ENCODE results near the gene MAEA. TPM values are rescaled to one million over a fixed set of nuclear protein-coding genes. Genes with fewer than 3 reads are reported as not detected.

Gene MAEA
- total and polyA plus RNA-seq, 9 of the 15 experiments (the other 6 are each of a cell fraction or from before 2014, with no cell fraction given): 2.1 to 86.5 (median 45.0) TPM

- BruUV-seq (replicated peaks): no TSS peak
- DNase-seq (ENCODE audit: extremely low read depth in 1 of 4, low spot score in 3 of 4) (no peak), FAIRE-seq (no peak), ATAC-seq (no peak)
- Histone ChIP-seq H3K9ac (ENCODE audit: insufficient read depth in 1 of 2, low read depth in 2 of 2, low read length in 2 of 2) (no peak overlapping the region), H3K4me3 (no peak overlapping the region), H3K9me1 (ENCODE audit: control insufficient read depth, insufficient read depth, low read length) (no peaks in the 10 kb centered on the region), H3K9me3 (replicated peaks; ENCODE audit: control insufficient read depth, insufficient read depth, low read depth, low read length) (no peaks in the 10 kb centered on the region), H3K36me3 (ENCODE audit: control insufficient read depth, insufficient read depth, low read length) (peaks cover 85% of the 10 kb centered on the region; the same call in 2 of the 3 replicates), H3K4me2 (ENCODE audit: insufficient read depth, low read length) (no peak overlapping the region), H3K4me1 (replicated peaks in 1 of 2; ENCODE audit: control insufficient read depth in 2 of 2, insufficient read depth in 2 of 2, low read length in 2 of 2) (peaks cover 0 to 14% of the 10 kb centered on the region in 2 experiments; a peak in 2 of 5 replicates), H3K79me2 (ENCODE audit: control insufficient read depth, insufficient read depth, low read length) (peaks cover 3% of the 10 kb centered on the region; the same call in 2 of the 3 replicates), H4K20me1 (replicated peaks; ENCODE audit: control insufficient read depth, insufficient read depth, low read length) (no peaks in the 10 kb centered on the region; the same call in 1 of the 2 replicates), H3K27ac (ENCODE audit: extremely low read depth, low read depth, low read length) (no peak overlapping the region), H2AFZ (ENCODE audit: low read depth, low read length) (no peak overlapping the region), H3K27me3 (ENCODE audit: control insufficient read depth in 2 of 2, insufficient read depth in 2 of 2, low read length in 2 of 2) (no peaks in the 10 kb centered on the region)
- ChIA-PET CTCF (ENCODE audit: low intra/inter-chr PET ratio) (no interaction called here), POLR2A (interaction anchor here (0.5 to 0.7 kb wide), 3 partner anchors 19 to 63 kb away, joined by 3 to 4 read pairs (median 3); no protein-coding TSS in a partner anchor)
- peak; percentile 10; the same call in 1 of the 2 replicates for TF ChIP-seq STAT5A (IDR thresholded peaks at IDR 0.05; ENCODE audit: borderline replicate concordance, low read length)
- no peak for TF ChIP-seq ZNF444 (CRISPR knock-in tag; IDR thresholded peaks at IDR 0.05)
- TF ChIP-seq KLF1 (tag; IDR thresholded peaks at IDR 0.05): no peak
- no peak for TF ChIP-seq NCOA2 (IDR thresholded peaks at IDR 0.05; ENCODE audit: partially characterized antibody in 2 of 2)
- TF ChIP-seq RBM22 (IDR thresholded peaks at IDR 0.05; ENCODE audit: low read depth, low read length, poor library complexity, severe bottlenecking): peak; percentile 56
- intact Hi-C loops (cut with micrococcal nuclease): no loop called here
- in situ Hi-C loops (cut with MboI): no loop called here
- WGBS (ENCODE audit: insufficient coverage, low coverage, missing lambda C conversion rate): 96% methylated on average over 24 of the region's 30 CpGs
Measured at GRCh38 chr4:1326751-1327525, 37.2 kb downstream of the MAEA start.
